ENCODE data around the gene KL. TPM values are rescaled to one million over a fixed set of nuclear protein-coding genes. Genes with fewer than 3 reads are reported as not detected.
A peak's percentile ranks its signal among the peaks of the same experiment; 100 is the strongest.

KL gene
- total RNA-seq, 1 donor from 2014 or later = 2.0 TPM

DNA sequence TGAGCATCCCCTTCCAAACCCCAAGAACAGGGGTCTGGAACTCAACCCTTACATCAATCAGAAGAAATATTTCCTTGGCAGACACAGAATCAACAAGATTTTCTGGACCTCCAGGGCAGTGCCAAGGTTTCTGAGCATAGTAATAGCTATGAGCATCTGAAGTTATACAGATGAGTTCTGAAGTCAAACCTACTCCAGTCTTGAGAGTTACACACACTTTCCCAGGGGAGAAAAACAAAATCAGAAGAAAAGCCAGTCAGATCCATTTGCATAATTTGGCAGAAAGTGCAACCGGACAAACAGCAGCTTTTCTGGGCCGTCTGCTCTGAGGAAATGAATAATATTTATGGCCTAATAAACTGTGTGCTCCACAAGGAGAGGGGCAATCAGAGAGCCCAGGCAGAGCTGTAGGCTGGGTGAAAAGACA lies 93.1 kb downstream of the KL start:
- DNase-seq (ENCODE audit: low read depth) = no peak
- H3K4me3 ChIP-seq (ENCODE audit: low read depth, low read length) = no peak overlapping the region
- TF ChIP-seq, protein P1, sequence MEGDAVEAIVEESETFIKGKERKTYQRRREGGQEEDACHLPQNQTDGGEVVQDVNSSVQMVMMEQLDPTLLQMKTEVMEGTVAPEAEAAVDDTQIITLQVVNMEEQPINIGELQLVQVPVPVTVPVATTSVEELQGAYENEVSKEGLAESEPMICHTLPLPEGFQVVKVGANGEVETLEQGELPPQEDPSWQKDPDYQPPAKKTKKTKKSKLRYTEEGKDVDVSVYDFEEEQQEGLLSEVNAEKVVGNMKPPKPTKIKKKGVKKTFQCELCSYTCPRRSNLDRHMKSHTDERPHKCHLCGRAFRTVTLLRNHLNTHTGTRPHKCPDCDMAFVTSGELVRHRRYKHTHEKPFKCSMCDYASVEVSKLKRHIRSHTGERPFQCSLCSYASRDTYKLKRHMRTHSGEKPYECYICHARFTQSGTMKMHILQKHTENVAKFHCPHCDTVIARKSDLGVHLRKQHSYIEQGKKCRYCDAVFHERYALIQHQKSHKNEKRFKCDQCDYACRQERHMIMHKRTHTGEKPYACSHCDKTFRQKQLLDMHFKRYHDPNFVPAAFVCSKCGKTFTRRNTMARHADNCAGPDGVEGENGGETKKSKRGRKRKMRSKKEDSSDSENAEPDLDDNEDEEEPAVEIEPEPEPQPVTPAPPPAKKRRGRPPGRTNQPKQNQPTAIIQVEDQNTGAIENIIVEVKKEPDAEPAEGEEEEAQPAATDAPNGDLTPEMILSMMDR (IDR thresholded peaks at IDR 0.05; ENCODE audit: insufficient read depth, low read length, poor library complexity, severe bottlenecking) = no peak
- H3K27me3 ChIP-seq (ENCODE audit: control insufficient read depth, insufficient read depth, low read length) = no peaks in the 10 kb centered on the region
- peaks cover 3% of the 10 kb centered on the region for H3K36me3 ChIP-seq (ENCODE audit: control insufficient read depth, insufficient read depth, low read length)

DNA sequence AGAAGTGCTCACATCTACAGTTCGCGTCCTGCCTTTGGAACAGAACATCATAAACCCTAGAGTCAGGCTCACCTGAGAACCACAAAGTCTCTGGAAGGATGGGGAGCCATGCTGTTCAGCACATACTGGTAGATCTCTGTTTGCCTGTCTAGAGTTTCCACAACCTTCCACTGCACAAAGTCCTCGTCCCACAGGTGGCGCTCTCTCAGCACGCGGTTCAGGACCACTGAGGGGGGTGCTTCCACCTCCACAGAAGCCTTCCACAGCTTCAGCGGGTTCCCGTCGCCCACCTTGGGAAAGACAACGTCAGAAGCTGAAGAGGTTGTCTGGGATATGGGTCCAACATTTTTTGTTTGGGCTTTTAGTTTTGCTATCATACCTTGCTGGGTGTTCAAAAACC lies 93.6 kb downstream of the KL start:
- peaks cover 3% of the 10 kb centered on the region for H3K36me3 ChIP-seq (ENCODE audit: control insufficient read depth, insufficient read depth, low read length)
- no peak for DNase-seq (ENCODE audit: low read depth)
- no peaks in the 10 kb centered on the region for H3K27me3 ChIP-seq (ENCODE audit: control insufficient read depth, insufficient read depth, low read length)
- no peak overlapping the region for H3K4me3 ChIP-seq (ENCODE audit: low read depth, low read length)
- TF ChIP-seq, protein P1 (IDR thresholded peaks at IDR 0.05; ENCODE audit: insufficient read depth, low read length, poor library complexity, severe bottlenecking) = peak; percentile 18

GRCh38 chr13:33110386-33110712 lies 94.1 kb downstream of the KL start:
- peaks cover 4% of the 10 kb centered on the region for H3K36me3 ChIP-seq (ENCODE audit: control insufficient read depth, insufficient read depth, low read length)

DNA sequence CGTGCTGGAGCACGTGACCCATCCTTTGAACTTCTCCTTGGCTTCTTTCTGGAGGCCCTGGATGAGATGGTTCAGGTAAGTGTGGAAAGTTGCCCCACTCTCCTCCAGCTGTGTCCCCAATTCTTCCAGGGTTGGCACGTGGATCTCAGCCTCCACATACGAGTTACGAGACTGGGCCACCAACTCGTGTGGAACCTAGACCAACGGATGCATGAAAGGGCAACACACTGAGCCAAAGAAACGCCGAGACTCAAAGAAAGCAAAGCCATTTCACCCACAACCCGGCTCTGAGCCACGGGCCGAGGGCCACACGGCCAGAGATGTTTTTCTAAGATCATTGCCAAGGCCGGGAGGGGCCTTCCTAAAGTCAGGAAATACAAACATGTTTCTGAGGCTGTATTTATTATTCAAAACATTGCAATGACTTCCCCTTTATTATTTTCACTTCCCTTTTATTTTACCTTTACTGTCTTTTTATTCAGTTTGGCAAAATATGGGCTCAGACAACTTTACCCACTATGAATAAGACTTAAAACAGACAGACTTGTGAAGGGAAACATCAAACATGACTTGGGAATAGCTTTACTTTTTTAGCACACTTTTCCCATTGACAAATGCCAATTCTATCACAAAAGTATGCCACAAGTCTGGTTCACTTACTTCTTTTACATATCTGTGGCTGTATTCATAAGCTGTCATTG lies 94.6 kb downstream of the KL start:
- TF ChIP-seq, protein P1 (IDR thresholded peaks at IDR 0.05; ENCODE audit: insufficient read depth, low read length, poor library complexity, severe bottlenecking) = no peak
- no peaks in the 10 kb centered on the region for H3K27me3 ChIP-seq (ENCODE audit: control insufficient read depth, insufficient read depth, low read length)
- no peak overlapping the region for H3K4me3 ChIP-seq (ENCODE audit: low read depth, low read length)
- DNase-seq (ENCODE audit: low read depth) = no peak
- H3K36me3 ChIP-seq (ENCODE audit: control insufficient read depth, insufficient read depth, low read length) = peaks cover 5% of the 10 kb centered on the region

More at GRCh38 chr13:33110386-33110712, 94.1 kb downstream of the KL start:
- no peaks in the 10 kb centered on the region for H3K27me3 ChIP-seq (ENCODE audit: control insufficient read depth, insufficient read depth, low read length)
- no peak overlapping the region for H3K4me3 ChIP-seq (ENCODE audit: low read depth, low read length)
- TF ChIP-seq, protein P1 (IDR thresholded peaks at IDR 0.05; ENCODE audit: insufficient read depth, low read length, poor library complexity, severe bottlenecking) = no peak
- DNase-seq (ENCODE audit: low read depth) = no peak

DNA sequence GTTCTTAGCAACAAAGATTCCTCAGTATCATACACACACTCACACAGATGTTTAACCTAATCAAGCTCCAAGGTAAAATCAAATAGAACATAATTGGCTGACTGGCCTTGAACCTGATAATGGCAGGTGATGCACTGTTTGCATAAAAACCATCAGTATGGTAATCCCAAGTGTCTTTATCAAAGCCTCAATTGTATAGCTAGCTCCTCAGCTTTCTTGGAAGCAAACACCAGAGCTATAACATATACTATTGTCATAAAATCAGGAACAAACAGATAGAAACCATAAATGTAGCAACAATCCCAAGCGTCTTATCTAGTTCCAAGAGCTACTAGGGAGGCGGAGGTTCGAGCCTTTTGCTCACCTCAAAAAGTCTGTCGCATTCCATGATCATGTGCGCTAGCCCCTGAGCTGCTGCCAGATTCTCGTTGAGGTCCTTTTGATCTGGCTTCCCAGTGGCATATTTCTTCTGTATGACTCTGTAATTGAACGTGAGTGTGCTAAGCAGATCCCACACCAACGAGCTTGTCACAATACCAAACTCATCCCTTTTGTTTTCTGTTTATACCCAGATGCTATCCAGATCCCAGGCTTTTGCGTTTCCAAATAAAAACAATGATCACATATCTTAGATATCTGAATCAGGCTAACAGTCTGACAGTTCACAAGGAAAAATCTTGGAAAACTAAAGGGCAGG lies 95.3 kb downstream of the KL start:
- DNase-seq (ENCODE audit: low read depth) = no peak

More for the DNA sequence above, 95.3 kb downstream of the KL start:
- TF ChIP-seq, protein P1 (IDR thresholded peaks at IDR 0.05; ENCODE audit: insufficient read depth, low read length, poor library complexity, severe bottlenecking) = no peak
- no peaks in the 10 kb centered on the region for H3K27me3 ChIP-seq (ENCODE audit: control insufficient read depth, insufficient read depth, low read length)
- H3K36me3 ChIP-seq (ENCODE audit: control insufficient read depth, insufficient read depth, low read length) = peaks cover 5% of the 10 kb centered on the region
- H3K4me3 ChIP-seq (ENCODE audit: low read depth, low read length) = no peak overlapping the region

Data from kidney epithelial cell (primary cell).